ENCODE measurements around the gene BNC1.
A peak's percentile ranks its signal among the peaks of the same experiment; 100 is the strongest.
"Not testable (repeated sequence)": the region's sequence is repeated elsewhere in the genome, so short reads cannot be mapped to it uniquely, and the experiment has no call there.

BNC1 gene

GRCh38 chr15:83283138-83283812, 1.2 kb downstream of the BNC1 start:
- peak overlapping the region; percentile 56 for H3K9ac ChIP-seq (ENCODE audit: low read length)
- no peaks in the 10 kb centered on the region for H3K36me3 ChIP-seq (ENCODE audit: control insufficient read depth, insufficient read depth, low read length)
- H3K4me3 ChIP-seq (ENCODE audit: low read depth, low read length) = peak overlapping the region; percentile 76
- no peaks in the 10 kb centered on the region for H3K9me3 ChIP-seq (ENCODE audit: control insufficient read depth, insufficient read depth, low read depth, low read length)
- H3K27me3 ChIP-seq (ENCODE audit: control insufficient read depth, insufficient read depth, low read length) = peaks cover 76% of the 10 kb centered on the region
- peaks cover 18% of the 10 kb centered on the region; the same call in 1 of the 2 replicates for H3K4me1 ChIP-seq (ENCODE audit: control insufficient read depth, insufficient read depth, low read length)
- H3K27ac ChIP-seq (ENCODE audit: low read depth, low read length) = no peak overlapping the region

- Histone ChIP-seq H3K4me1 (ENCODE audit: control insufficient read depth, insufficient read depth, low read length) (peaks cover 12% of the 10 kb centered on the region; the same call in 1 of the 2 replicates), H3K27me3 (ENCODE audit: control insufficient read depth, insufficient read depth, low read length) (peaks cover 76% of the 10 kb centered on the region), H3K27ac (ENCODE audit: low read depth, low read length) (no peak overlapping the region), H3K9ac (ENCODE audit: low read length) (no peak overlapping the region), H3K9me3 (ENCODE audit: control insufficient read depth, insufficient read depth, low read depth, low read length) (no peaks in the 10 kb centered on the region), H3K4me3 (ENCODE audit: low read depth, low read length) (peak overlapping the region; percentile 76), H3K36me3 (ENCODE audit: control insufficient read depth, insufficient read depth, low read length) (no peaks in the 10 kb centered on the region)
Observed at GRCh38 chr15:83282776-83283137, 1.7 kb downstream of the BNC1 start.

GRCh38 chr15:83282141-83282540, 2.3 kb downstream of the BNC1 start:
- Histone ChIP-seq H3K27ac (ENCODE audit: low read depth, low read length) (no peak overlapping the region), H3K36me3 (ENCODE audit: control insufficient read depth, insufficient read depth, low read length) (no peaks in the 10 kb centered on the region), H3K9ac (ENCODE audit: low read length) (no peak overlapping the region), H3K9me3 (ENCODE audit: control insufficient read depth, insufficient read depth, low read depth, low read length) (no peaks in the 10 kb centered on the region), H3K27me3 (ENCODE audit: control insufficient read depth, insufficient read depth, low read length) (peaks cover 73% of the 10 kb centered on the region), H3K4me1 (ENCODE audit: control insufficient read depth, insufficient read depth, low read length) (peaks cover 12% of the 10 kb centered on the region; the same call in 1 of the 2 replicates), H3K4me3 (ENCODE audit: low read depth, low read length) (no peak overlapping the region)

- Histone ChIP-seq H3K27me3 (ENCODE audit: control insufficient read depth, insufficient read depth, low read length) (peaks cover 35% of the 10 kb centered on the region), H3K4me3 (ENCODE audit: low read depth, low read length) (no peak overlapping the region), H3K9me3 (ENCODE audit: control insufficient read depth, insufficient read depth, low read depth, low read length) (no peaks in the 10 kb centered on the region), H3K27ac (ENCODE audit: low read depth, low read length) (no peak overlapping the region), H3K36me3 (ENCODE audit: control insufficient read depth, insufficient read depth, low read length) (no peaks in the 10 kb centered on the region), H3K4me1 (ENCODE audit: control insufficient read depth, insufficient read depth, low read length) (no peaks in the 10 kb centered on the region), H3K9ac (ENCODE audit: low read length) (no peak overlapping the region)
Observed at GRCh38 chr15:83278191-83278590, 6.3 kb downstream of the BNC1 start.

- Histone ChIP-seq H3K4me1 (ENCODE audit: control insufficient read depth, insufficient read depth, low read length) (no peaks in the 10 kb centered on the region), H3K9me3 (ENCODE audit: control insufficient read depth, insufficient read depth, low read depth, low read length) (no peaks in the 10 kb centered on the region), H3K9ac (ENCODE audit: low read length) (no peak overlapping the region), H3K36me3 (ENCODE audit: control insufficient read depth, insufficient read depth, low read length) (no peaks in the 10 kb centered on the region), H3K27ac (ENCODE audit: low read depth, low read length) (no peak overlapping the region), H3K4me3 (ENCODE audit: low read depth, low read length) (no peak overlapping the region), H3K27me3 (ENCODE audit: control insufficient read depth, insufficient read depth, low read length) (peaks cover 20% of the 10 kb centered on the region)
Observed at GRCh38 chr15:83276661-83277060, 7.8 kb downstream of the BNC1 start.

GRCh38 chr15:83275412-83275811, 9.1 kb downstream of the BNC1 start:
- Histone ChIP-seq H3K36me3 (ENCODE audit: control insufficient read depth, insufficient read depth, low read length) (no peaks in the 10 kb centered on the region), H3K27me3 (ENCODE audit: control insufficient read depth, insufficient read depth, low read length) (peaks cover 7% of the 10 kb centered on the region; the same call in 1 of the 2 replicates), H3K4me1 (ENCODE audit: control insufficient read depth, insufficient read depth, low read length) (no peaks in the 10 kb centered on the region), H3K4me3 (ENCODE audit: low read depth, low read length) (no peak overlapping the region), H3K9me3 (ENCODE audit: control insufficient read depth, insufficient read depth, low read depth, low read length) (no peaks in the 10 kb centered on the region), H3K9ac (ENCODE audit: low read length) (no peak overlapping the region), H3K27ac (ENCODE audit: low read depth, low read length) (no peak overlapping the region)

GRCh38 chr15:83270176-83270575, 14.3 kb downstream of the BNC1 start:
- Histone ChIP-seq H3K9me3 (ENCODE audit: control insufficient read depth, insufficient read depth, low read depth, low read length) (no peaks in the 10 kb centered on the region), H3K4me1 (ENCODE audit: control insufficient read depth, insufficient read depth, low read length) (no peaks in the 10 kb centered on the region), H3K36me3 (ENCODE audit: control insufficient read depth, insufficient read depth, low read length) (no peaks in the 10 kb centered on the region), H3K27ac (ENCODE audit: low read depth, low read length) (no peak overlapping the region), H3K27me3 (ENCODE audit: control insufficient read depth, insufficient read depth, low read length) (no peaks in the 10 kb centered on the region), H3K4me3 (ENCODE audit: low read depth, low read length) (no peak overlapping the region), H3K9ac (ENCODE audit: low read length) (no peak overlapping the region)

GRCh38 chr15:83268147-83268546, 16.3 kb downstream of the BNC1 start:
- Histone ChIP-seq H3K9ac (ENCODE audit: low read length) (no peak overlapping the region), H3K9me3 (ENCODE audit: control insufficient read depth, insufficient read depth, low read depth, low read length) (no peaks in the 10 kb centered on the region), H3K27me3 (ENCODE audit: control insufficient read depth, insufficient read depth, low read length) (no peaks in the 10 kb centered on the region), H3K4me3 (ENCODE audit: low read depth, low read length) (no peak overlapping the region), H3K4me1 (ENCODE audit: control insufficient read depth, insufficient read depth, low read length) (no peaks in the 10 kb centered on the region), H3K36me3 (ENCODE audit: control insufficient read depth, insufficient read depth, low read length) (no peaks in the 10 kb centered on the region), H3K27ac (ENCODE audit: low read depth, low read length) (no peak overlapping the region)

GRCh38 chr15:83262594-83263315, 21.7 kb downstream of the BNC1 start:
- Histone ChIP-seq H3K36me3 (ENCODE audit: control insufficient read depth, insufficient read depth, low read length) (no peaks in the 10 kb centered on the region), H3K4me3 (ENCODE audit: low read depth, low read length) (no peak overlapping the region), H3K27ac (ENCODE audit: low read depth, low read length) (no peak overlapping the region)

GRCh38 chr15:83262181-83262580, 22.3 kb downstream of the BNC1 start:
- H3K9me3 ChIP-seq (ENCODE audit: control insufficient read depth, insufficient read depth, low read depth, low read length); H3K4me1 ChIP-seq (ENCODE audit: control insufficient read depth, insufficient read depth, low read length); H3K4me3 ChIP-seq (ENCODE audit: low read depth, low read length); H3K27ac ChIP-seq (ENCODE audit: low read depth, low read length); H3K27me3 ChIP-seq (ENCODE audit: control insufficient read depth, insufficient read depth, low read length); H3K36me3 ChIP-seq (ENCODE audit: control insufficient read depth, insufficient read depth, low read length); H3K9ac ChIP-seq (ENCODE audit: low read length): not testable (repeated sequence)

More at GRCh38 chr15:83262594-83263315, 21.7 kb downstream of the BNC1 start:
- Histone ChIP-seq H3K27me3 (ENCODE audit: control insufficient read depth, insufficient read depth, low read length) (no peaks in the 10 kb centered on the region), H3K4me1 (ENCODE audit: control insufficient read depth, insufficient read depth, low read length) (no peaks in the 10 kb centered on the region), H3K9ac (ENCODE audit: low read length) (no peak overlapping the region), H3K9me3 (ENCODE audit: control insufficient read depth, insufficient read depth, low read depth, low read length) (no peaks in the 10 kb centered on the region)

GRCh38 chr15:83250781-83251180, 33.7 kb downstream of the BNC1 start:
- no peak overlapping the region for H3K4me3 ChIP-seq (ENCODE audit: low read depth, low read length)
- peaks cover 3% of the 10 kb centered on the region; the same call in 1 of the 2 replicates for H3K4me1 ChIP-seq (ENCODE audit: control insufficient read depth, insufficient read depth, low read length)
- peaks cover 9% of the 10 kb centered on the region; the same call in 1 of the 2 replicates for H3K27me3 ChIP-seq (ENCODE audit: control insufficient read depth, insufficient read depth, low read length)
- H3K27ac ChIP-seq (ENCODE audit: low read depth, low read length) = no peak overlapping the region
- H3K9ac ChIP-seq (ENCODE audit: low read length) = no peak overlapping the region
- peaks cover under 1% of the 10 kb centered on the region; the same call in 1 of the 2 replicates for H3K9me3 ChIP-seq (ENCODE audit: control insufficient read depth, insufficient read depth, low read depth, low read length)
- H3K36me3 ChIP-seq (ENCODE audit: control insufficient read depth, insufficient read depth, low read length) = no peaks in the 10 kb centered on the region

Measured in HUES6 (cell line).